Erythroblast (primary cell): ENCODE data around the gene INSRR.

Experiments used
- GATA1 ChIP-seq: IDR thresholded peaks from 2 replicates; pipeline ENCODE4 v1.6.1; 2011; ENCODE audit warnings: low read depth, mild to moderate bottlenecking, control low read depth, low read length, moderate library complexity
- POLR2A ChIP-seq: IDR thresholded peaks from 2 replicates; pipeline ENCODE4 v1.6.1; 2011; ENCODE audit warnings: mild to moderate bottlenecking, low read length

GRCh38 chr1:156797212-156797871 is 61.6 kb downstream of the INSRR start:
- TF ChIP-seq POLR2A (no peak), GATA1 (no peak)
